ENCODE results near the gene PROP1.
"Not testable (repeated sequence)": the region's sequence is repeated elsewhere in the genome, so short reads cannot be mapped to it uniquely, and the experiment has no call there.

DNA sequence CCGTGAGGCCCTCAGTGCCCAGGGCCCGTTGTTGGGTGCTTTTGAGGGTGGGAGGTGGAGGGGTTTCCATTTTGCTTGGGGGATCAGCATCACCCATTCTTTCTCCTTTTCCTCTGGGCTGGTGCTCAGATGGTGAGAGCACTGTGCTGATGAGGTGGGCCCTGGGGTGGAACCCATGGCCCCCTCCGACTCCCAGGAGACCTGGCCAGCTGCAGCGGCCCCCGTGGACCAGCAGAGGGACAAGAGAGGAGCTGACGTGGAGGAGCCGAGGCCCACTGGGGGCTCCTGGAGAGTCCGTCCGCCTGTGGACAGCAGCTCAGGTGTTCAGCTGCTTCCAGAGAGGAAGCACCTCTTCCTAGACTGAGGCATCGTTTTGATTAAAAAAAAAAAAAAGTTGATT is 46.4 kb downstream of the PROP1 start:
- TF ChIP-seq, protein P1, sequence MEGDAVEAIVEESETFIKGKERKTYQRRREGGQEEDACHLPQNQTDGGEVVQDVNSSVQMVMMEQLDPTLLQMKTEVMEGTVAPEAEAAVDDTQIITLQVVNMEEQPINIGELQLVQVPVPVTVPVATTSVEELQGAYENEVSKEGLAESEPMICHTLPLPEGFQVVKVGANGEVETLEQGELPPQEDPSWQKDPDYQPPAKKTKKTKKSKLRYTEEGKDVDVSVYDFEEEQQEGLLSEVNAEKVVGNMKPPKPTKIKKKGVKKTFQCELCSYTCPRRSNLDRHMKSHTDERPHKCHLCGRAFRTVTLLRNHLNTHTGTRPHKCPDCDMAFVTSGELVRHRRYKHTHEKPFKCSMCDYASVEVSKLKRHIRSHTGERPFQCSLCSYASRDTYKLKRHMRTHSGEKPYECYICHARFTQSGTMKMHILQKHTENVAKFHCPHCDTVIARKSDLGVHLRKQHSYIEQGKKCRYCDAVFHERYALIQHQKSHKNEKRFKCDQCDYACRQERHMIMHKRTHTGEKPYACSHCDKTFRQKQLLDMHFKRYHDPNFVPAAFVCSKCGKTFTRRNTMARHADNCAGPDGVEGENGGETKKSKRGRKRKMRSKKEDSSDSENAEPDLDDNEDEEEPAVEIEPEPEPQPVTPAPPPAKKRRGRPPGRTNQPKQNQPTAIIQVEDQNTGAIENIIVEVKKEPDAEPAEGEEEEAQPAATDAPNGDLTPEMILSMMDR (IDR thresholded peaks at IDR 0.05): not testable (repeated sequence)
- TF ChIP-seq POLR2A (IDR thresholded peaks at IDR 0.05): not testable (repeated sequence)
